ENCODE measurements around the gene GABARAP. TPM values are rescaled to one million over a fixed set of nuclear protein-coding genes. Genes with fewer than 3 reads are reported as not detected.
A peak's percentile ranks its signal among the peaks of the same experiment; 100 is the strongest.

Gene GABARAP
- total RNA-seq, 2 donors from 2014 or later, result 187 to 446 TPM

GRCh38 chr17:7235693-7236665 is 6.3 kb downstream of the GABARAP start:
- Histone ChIP-seq H3K4me1 (ENCODE audit: control insufficient read depth in 1 of 2, low read depth in 2 of 2) (peaks cover 29 to 48% of the 10 kb centered on the region in 2 donors), H3K36me3 (peaks cover 11% of the 10 kb centered on the region), H3K9me3 (no peaks in the 10 kb centered on the region), H3K27ac (no peak overlapping the region), H3K4me3 (no peak overlapping the region), H3K27me3 (replicated peaks; ENCODE audit: insufficient read depth) (no peaks in the 10 kb centered on the region)
- ATAC-seq (ENCODE audit: insufficient number of reproducible peaks, low FRiP score, low read depth) (no peak), DNase-seq (ENCODE audit: low spot score) (no peak)
- TF ChIP-seq, protein P1, sequence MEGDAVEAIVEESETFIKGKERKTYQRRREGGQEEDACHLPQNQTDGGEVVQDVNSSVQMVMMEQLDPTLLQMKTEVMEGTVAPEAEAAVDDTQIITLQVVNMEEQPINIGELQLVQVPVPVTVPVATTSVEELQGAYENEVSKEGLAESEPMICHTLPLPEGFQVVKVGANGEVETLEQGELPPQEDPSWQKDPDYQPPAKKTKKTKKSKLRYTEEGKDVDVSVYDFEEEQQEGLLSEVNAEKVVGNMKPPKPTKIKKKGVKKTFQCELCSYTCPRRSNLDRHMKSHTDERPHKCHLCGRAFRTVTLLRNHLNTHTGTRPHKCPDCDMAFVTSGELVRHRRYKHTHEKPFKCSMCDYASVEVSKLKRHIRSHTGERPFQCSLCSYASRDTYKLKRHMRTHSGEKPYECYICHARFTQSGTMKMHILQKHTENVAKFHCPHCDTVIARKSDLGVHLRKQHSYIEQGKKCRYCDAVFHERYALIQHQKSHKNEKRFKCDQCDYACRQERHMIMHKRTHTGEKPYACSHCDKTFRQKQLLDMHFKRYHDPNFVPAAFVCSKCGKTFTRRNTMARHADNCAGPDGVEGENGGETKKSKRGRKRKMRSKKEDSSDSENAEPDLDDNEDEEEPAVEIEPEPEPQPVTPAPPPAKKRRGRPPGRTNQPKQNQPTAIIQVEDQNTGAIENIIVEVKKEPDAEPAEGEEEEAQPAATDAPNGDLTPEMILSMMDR (IDR thresholded peaks at IDR 0.05), result no peak

DNA sequence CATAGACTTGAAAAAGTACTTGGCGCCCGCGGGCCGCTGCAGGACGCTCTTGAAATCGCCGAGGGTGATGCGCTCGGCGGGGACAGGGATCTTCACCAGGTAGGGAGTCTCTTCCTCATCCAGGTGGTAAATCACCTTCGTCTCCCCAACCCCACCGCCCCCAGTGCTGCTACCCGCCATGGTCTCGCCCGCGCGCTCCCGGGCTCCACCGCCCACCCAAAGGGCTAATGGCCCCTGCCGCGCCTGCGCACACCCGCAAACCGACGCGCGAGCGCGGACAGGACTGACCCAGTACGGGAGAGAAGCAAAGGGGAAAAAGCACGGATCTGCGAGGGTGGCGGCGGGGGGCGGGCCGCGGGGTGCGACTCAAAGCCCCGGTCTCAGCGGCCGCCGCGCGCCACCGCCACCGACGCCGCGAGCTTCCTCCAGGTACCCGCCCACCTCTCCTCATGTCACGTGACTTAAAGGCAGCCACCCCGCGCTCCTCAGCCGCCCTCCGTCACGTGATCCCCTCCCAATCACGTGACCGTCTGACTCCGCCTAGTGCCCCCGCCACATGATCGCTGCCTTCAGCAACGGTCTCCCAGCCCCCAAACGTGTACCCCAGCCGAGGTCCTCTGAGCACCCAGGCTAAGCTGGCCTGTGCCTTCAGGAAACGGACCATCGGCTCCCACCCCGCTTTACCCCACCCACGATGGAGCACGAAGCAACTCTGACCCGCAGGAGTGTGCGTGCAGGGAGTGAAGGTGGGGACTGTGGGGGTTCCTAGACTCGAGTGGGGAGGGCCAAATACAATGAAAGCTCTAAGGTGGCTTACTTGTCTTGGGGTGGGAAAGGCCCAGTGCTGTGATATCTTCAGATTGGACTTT is 7.9 kb downstream of the GABARAP start, which contains the start of gene DVL2:
Gene DVL2 (minus strand): TSS at position 435 of the 869 bp plus-strand sequence. CDS start 255 bp downstream, at position 180.
- peak within 1 kb of the TSS; percentile 58 for H3K27ac ChIP-seq
- peak within 1 kb of the TSS; percentile 82 for H3K4me3 ChIP-seq
- H3K27me3 ChIP-seq (replicated peaks; ENCODE audit: insufficient read depth), result no peaks in the 10 kb centered on the region
- peaks cover 16% of the 10 kb centered on the region for H3K36me3 ChIP-seq
- ATAC-seq (ENCODE audit: insufficient number of reproducible peaks, low FRiP score, low read depth), result peak; percentile 62
- TF ChIP-seq, protein P1 (IDR thresholded peaks at IDR 0.05), result no peak
- H3K9me3 ChIP-seq, result no peaks in the 10 kb centered on the region
- DNase-seq (ENCODE audit: low spot score), result peak; percentile 87
- H3K4me1 ChIP-seq (ENCODE audit: control insufficient read depth in 1 of 2, low read depth in 2 of 2), result peaks cover 18 to 35% of the 10 kb centered on the region in 2 donors

GRCh38 chr17:7233701-7234082 is 8.6 kb downstream of the GABARAP start:
- H3K4me1 ChIP-seq (ENCODE audit: control insufficient read depth in 1 of 2, low read depth in 2 of 2), result peaks cover 18 to 35% of the 10 kb centered on the region in 2 donors
- TF ChIP-seq, protein P1 (IDR thresholded peaks at IDR 0.05), result no peak
- no peak for DNase-seq (ENCODE audit: low spot score)
- no peaks in the 10 kb centered on the region for H3K9me3 ChIP-seq
- H3K36me3 ChIP-seq, result peaks cover 22% of the 10 kb centered on the region
- peak overlapping the region; percentile 82 for H3K4me3 ChIP-seq
- H3K27me3 ChIP-seq (replicated peaks; ENCODE audit: insufficient read depth), result no peaks in the 10 kb centered on the region
- no peak for ATAC-seq (ENCODE audit: insufficient number of reproducible peaks, low FRiP score, low read depth)
- H3K27ac ChIP-seq, result peak overlapping the region; percentile 58

GRCh38 chr17:7232114-7232513 is 10.1 kb downstream of the GABARAP start:
- Histone ChIP-seq H3K9me3 (no peaks in the 10 kb centered on the region), H3K36me3 (peaks cover 35% of the 10 kb centered on the region), H3K27ac (no peak overlapping the region), H3K4me3 (no peak overlapping the region), H3K4me1 (ENCODE audit: control insufficient read depth in 1 of 2, low read depth in 2 of 2) (peaks cover 14 to 29% of the 10 kb centered on the region in 2 donors), H3K27me3 (replicated peaks; ENCODE audit: insufficient read depth) (no peaks in the 10 kb centered on the region)
- TF ChIP-seq, protein P1 (IDR thresholded peaks at IDR 0.05), result no peak
- no peak for DNase-seq (ENCODE audit: low spot score)
- no peak for ATAC-seq (ENCODE audit: insufficient number of reproducible peaks, low FRiP score, low read depth)

Measured in thoracic aorta (tissue), 2 donors.